Activated CD4-positive, alpha-beta T cell treated with anti-CD3 and anti-CD28 coated beads for 4 hours (primary cell): Measurements from ENCODE around the gene GPR176.
A peak's percentile ranks its signal among the peaks of the same experiment; 100 is the strongest.

Experiments used
- DNase-seq, 2 donors: peaks; one replicate each; pipeline ENCODE4 v3.0.0-alpha.2; 2020

GPR176 gene

GRCh38 chr15:39799552-39800011 is 120.5 kb downstream of the GPR176 start:
- no peak for DNase-seq

- no peak for DNase-seq
These were observed 121.7 kb downstream of the GPR176 start for GRCh38 chr15:39798382-39798781.

DNA sequence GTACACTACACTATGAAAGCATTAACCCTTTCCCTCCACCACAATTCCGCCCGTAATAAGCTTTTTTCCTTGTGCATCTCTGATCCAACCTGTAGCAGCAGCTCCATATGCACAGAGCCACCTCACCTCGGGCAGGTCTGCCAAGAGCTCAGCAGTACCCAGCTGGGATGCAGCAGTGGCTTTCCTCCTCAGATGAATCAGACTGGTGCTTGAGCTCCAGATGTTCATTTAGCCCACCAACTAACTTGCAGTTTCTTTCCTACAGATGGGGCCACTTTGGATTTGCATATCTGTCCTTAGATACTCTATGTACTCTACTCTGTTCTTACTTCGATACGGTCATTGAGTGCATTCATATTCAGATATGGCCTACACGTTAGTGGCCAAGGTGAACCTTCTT is 122.7 kb downstream of the GPR176 start:
- no peak for DNase-seq

DNA sequence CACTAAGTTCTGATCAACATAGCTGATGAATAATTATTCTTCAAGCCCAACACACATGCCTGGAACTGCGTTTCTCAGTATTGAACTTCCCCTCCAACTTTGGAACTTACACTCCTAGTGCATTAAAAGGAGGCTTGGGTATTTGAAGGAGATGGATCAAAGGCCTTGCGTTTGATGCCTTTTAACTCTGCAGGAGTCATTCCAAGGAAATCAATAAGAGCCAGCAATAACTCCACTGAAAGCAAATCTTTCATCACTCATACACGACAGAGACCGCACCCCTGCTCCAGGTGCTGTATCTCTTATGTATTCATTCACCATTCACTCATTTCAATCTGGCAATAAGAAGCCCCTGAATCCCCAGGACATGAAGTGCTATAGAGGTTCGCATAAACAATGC is 123.5 kb downstream of the GPR176 start:
- no peak for DNase-seq

GRCh38 chr15:39795486-39795885 is 124.6 kb downstream of the GPR176 start:
- DNase-seq: no peak

DNA sequence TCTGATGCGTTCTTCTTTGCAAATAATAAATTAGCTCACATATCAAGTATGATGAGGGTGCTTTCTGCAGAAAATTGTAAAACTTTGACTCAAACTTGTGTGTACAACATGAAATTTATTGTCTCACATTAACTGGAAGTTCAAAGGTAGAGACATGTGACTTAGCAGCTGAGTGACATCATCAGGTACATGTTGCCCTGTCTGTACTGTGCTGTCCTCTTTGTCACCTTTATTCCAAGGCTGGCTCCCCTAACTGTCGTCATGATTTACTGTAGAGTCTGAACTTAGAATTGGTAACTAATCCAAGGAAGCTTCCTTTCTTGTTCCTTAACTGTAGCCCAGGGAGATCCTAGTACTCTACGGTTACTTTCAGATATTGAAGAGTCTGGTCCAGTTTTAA is 125.1 kb downstream of the GPR176 start:
- no peak for DNase-seq

DNA sequence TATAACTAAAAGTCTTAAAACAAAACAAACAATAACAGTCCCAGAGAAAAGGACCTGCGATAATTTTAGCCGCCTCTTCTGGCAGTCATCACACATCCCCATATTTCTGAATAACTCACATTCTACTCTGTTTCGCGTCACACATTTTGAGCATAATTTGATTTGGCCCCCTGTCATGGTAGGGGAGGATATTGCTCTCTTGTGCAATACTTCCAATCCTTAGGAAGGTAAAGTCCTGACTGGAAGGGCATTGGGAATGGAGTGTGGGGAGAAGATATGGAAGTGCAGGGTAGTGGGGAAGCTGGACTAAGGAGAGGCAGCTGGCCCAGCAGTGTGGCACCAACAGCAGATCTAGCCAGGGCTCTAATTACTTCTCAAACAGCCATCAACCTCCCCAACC is 126.1 kb downstream of the GPR176 start:
- no peak for DNase-seq

DNA sequence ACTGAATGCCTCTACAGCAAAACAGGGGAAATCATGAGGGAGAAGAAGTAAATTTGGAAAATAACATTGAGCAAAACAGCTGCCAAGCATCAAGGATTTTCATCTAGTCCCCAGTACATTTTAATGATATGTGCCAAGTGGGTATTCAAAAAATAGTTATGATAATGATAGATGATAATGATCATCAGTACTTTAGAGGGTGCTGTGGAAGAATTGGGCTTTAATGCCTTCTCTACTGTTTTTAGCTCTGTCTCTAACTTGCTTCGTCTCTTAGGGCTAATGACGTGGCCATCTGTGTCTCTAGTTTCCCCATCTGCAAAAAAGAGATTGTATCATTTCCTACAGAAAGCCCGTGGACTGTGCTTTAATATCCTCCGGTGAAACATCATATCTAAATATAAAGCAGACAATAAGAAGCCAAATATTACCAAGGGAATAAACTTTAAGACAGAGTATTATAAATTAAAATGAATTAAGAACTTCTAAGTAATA is 127.2 kb downstream of the GPR176 start:
- no peak for DNase-seq

DNA sequence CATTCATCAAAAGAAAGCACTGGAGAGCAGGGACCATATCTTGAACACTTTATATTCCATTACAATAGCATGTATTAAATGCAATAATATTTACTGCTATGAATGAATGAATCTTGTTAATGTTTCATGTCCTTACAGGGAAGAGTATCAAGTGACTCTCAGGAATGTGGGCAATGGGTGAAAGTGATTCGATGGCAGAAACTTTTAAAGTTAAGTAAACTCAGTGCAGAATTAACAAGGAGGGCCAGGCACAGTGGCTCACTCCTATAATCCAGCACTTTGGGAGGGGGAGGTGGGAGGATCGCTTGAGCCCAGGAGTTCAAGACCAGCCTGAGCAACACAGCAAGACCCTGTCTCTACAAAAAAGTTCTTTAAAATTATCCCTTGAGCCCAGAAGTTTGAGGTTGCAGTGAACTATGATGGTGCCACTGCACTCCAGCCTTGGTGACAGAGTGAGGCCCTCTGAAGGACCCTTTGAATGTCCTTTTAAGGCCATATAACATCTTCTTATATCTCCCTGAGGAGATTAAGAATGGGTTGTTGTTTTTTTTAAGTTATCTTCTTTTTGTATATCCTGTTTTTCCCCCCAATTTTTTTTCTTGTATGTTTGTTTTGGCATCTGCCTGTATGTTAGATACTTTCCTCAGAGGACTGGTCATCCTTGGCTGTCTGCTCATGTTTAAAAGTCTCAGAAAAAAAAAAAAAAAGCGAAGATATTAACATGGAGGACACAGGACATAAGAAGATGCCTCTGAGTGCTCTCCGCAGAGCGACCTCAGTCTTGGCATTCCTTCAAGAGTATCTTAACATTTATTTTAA is 127.8 kb downstream of the GPR176 start:
- DNase-seq: no peak

DNA sequence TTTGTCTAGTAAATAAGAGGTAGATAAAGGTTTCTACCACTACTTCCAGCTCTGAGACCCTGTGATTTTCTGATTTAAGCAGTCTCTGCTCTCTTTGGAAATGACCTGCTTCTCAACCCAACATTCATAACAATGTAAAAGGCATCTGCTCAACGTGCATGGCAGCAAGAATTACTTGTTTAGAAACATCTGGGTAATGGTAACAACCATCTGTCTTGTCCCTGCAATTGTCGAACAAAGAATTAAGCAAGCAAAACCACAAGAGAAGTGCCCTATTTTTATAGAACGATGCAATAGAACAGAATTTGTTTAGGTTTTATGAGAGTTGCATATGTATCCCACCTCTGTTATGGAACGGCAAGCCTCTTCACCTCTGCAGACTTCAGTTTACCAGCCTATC is 130.3 kb downstream of the GPR176 start:
- no peak for DNase-seq

DNA sequence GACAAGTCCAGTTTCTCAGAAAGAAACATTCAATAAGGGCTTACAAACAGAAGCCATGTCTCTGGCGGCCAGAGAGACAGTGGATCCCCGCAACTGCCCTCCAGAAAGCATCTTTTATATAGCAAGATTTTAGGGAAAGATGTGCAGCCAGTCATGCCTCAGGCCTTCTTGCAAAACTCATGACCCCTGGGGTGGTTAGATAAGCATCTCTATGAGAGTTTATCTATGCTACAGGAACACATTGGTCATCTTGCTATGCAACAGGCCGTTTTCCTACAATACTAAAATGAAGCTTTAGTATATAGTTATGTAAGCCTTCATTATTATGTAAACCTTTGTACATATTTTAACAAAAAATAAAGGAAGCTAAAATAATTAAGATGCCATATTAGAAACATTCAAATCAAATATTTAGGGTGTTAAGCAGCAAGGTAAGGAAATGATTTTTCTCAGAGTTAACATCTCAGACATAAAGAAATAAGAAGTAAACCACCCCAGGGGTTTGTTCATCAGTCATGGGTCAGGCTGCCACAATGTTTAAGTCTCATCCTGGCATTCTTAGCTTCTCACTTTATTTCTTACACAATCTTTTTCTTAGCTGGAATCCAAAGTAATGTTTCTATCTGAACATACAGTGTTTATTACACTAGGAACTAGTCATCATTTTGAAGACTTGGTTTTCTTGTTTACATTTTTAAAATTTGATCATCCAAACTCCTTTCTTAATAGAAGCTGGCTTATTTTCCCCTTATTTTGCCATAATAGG is 131.1 kb downstream of the GPR176 start:
- no peak for DNase-seq

DNA sequence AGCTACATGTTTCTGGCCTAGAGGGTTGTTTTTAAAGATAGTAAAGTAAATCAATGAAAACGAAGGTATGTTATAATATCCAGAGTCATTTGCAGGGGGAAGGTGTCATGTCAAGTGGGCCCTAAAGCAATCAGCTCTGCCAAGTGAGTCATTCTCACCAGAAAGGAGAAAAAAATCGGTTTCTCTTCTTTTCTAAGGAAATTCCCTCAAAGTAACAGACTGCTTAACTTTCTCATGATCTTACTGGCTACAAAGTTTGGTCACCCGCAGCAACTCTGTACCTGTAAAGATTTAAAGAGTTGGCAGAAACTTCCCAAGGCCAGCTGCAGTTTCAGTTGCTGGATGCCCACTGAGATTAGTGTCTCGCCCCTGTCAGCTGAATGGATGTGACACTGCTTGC is 132.0 kb downstream of the GPR176 start:
- no peak for DNase-seq

DNA sequence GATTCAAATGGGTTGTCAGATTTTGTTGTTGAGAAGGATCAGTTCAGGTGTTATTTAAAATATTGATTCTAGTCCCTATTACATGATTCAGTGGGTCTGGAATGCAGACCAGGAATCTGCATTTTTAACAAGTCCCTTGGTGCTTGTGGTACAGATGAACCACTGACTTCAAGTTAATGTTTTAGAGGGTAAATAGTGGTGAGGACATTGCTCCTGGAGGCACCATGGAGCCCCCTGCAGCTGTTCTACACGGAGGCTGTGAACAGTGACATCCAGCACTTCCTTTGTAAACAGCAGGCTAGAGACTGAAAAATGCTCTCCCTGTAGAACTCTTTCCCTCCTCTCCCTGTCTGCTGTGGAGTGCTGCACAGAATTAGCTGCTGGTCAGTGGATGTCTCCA is 132.6 kb downstream of the GPR176 start:
- no peak for DNase-seq

DNA sequence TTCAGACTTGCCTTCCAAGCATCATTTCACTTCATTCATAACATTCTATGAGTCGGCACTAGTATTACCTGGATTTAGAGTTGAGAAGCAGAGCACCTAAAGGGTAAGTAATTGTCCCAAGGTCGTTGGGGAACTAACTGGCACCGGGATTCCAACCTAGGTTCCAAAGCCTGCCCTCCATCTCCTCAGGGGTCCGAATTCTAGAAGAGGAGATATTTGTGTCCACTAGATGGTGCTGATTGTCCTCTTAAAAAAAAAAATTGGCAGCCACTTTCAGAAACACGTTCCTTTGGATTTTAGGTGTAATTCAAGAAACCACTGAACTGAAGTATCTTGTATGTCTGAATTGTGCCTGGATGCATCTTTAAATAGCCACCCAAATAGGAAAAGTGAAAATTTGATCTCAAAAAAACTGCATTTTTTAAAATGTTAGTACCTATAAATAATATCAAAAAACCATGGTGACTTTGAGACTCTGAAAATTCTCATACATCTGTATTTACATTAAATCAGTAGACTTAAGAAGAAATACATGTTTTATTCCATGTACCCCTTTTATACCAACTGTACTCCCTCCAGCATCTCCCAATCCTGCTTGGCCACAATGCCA is 133.5 kb downstream of the GPR176 start:
- DNase-seq: no peak

GRCh38 chr15:39785841-39786240 is 134.2 kb downstream of the GPR176 start:
- no peak for DNase-seq

- no peak for DNase-seq
These were observed 134.9 kb downstream of the GPR176 start for GRCh38 chr15:39785139-39785538.

DNA sequence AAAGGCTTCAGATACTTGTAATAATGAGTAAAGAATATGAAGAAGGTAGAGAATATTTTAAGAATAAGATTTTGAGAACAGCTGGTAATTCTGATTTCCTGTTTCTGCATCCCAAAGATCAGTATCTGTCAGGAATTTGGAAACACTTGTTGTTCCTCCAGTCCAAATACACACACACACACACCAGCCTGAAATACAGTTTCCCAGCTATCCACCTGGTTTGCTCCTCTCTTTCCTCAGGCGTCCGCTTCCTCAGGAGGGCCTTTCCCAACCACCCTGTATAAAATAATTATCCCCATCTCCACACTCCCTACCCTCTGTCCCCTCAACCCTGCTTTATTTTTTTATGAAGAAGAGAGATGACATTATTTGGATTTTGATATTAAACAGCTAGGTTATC is 135.4 kb downstream of the GPR176 start:
- DNase-seq: no peak

GRCh38 chr15:39784125-39784524 is 135.9 kb downstream of the GPR176 start:
- no peak for DNase-seq

DNA sequence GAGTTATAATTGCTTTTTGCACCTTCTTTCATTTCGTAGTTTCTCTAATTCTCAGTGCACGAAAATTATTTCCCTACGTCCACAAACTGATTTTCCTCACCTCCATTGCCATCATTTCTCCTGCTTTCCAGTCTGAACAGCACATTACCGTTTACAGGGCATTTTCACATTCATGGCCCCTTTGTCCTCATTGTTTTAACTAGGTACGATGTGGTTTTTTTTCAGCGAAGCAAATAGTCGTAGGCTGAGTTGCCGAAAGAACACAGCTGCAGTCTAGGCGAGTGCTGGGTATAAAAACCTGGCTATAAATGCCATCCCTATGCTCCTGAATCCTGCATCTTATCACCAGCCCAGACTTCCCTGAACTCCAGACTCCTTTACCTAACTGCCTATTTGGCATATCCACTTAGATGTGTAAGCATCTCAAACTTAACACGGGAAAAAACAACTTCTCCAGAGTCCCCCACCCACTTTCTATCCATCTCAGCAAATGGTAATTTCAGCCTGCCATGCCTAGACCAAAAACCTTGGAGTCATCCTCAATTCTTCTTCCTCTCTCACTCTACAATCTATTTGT is 136.7 kb downstream of the GPR176 start:
- no peak for DNase-seq

- peak; percentile 92 to 94 for DNase-seq
These were observed 137.5 kb downstream of the GPR176 start, which contains the start of gene FSIP1 for GRCh38 chr15:39782441-39783138. TSS of gene FSIP1 (minus strand) at chr15:39782841. CDS start at chr15:39776524, 6,317 bp downstream.

- DNase-seq: no peak
These were observed 138.1 kb downstream of the GPR176 start for GRCh38 chr15:39781967-39782302.

- DNase-seq: no peak
These were observed 138.7 kb downstream of the GPR176 start for GRCh38 chr15:39781147-39781966.
